ENCODE measurements around the gene TMPRSS2.

Gene TMPRSS2

GRCh38 chr21:41504030-41504429 lies 3.9 kb downstream of the TMPRSS2 start:
- H3K4me3 ChIP-seq (ENCODE audit: low read depth, low read length), result no peak overlapping the region
- no peak for TF ChIP-seq CTCF (IDR thresholded peaks at IDR 0.05; ENCODE audit: borderline replicate concordance, insufficient read depth, low read depth, low read length)

GRCh38 chr21:41503331-41503730 lies 4.6 kb downstream of the TMPRSS2 start:
- H3K4me3 ChIP-seq (ENCODE audit: low read depth, low read length), result no peak overlapping the region
- no peak for TF ChIP-seq CTCF (IDR thresholded peaks at IDR 0.05; ENCODE audit: borderline replicate concordance, insufficient read depth, low read depth, low read length)

GRCh38 chr21:41501919-41502318 lies 6.0 kb downstream of the TMPRSS2 start:
- no peak for TF ChIP-seq CTCF (IDR thresholded peaks at IDR 0.05; ENCODE audit: borderline replicate concordance, insufficient read depth, low read depth, low read length)
- H3K4me3 ChIP-seq (ENCODE audit: low read depth, low read length), result no peak overlapping the region

GRCh38 chr21:41500931-41501381 lies 7.0 kb downstream of the TMPRSS2 start:
- no peak for TF ChIP-seq CTCF (IDR thresholded peaks at IDR 0.05; ENCODE audit: borderline replicate concordance, insufficient read depth, low read depth, low read length)
- no peak overlapping the region for H3K4me3 ChIP-seq (ENCODE audit: low read depth, low read length)

GRCh38 chr21:41500363-41500762 lies 7.6 kb downstream of the TMPRSS2 start:
- TF ChIP-seq CTCF (IDR thresholded peaks at IDR 0.05; ENCODE audit: borderline replicate concordance, insufficient read depth, low read depth, low read length), result no peak
- H3K4me3 ChIP-seq (ENCODE audit: low read depth, low read length), result no peak overlapping the region

GRCh38 chr21:41499920-41500319 lies 8.0 kb downstream of the TMPRSS2 start:
- no peak overlapping the region for H3K4me3 ChIP-seq (ENCODE audit: low read depth, low read length)
- TF ChIP-seq CTCF (IDR thresholded peaks at IDR 0.05; ENCODE audit: borderline replicate concordance, insufficient read depth, low read depth, low read length), result no peak

- TF ChIP-seq CTCF (IDR thresholded peaks at IDR 0.05; ENCODE audit: borderline replicate concordance, insufficient read depth, low read depth, low read length), result no peak
- no peak overlapping the region for H3K4me3 ChIP-seq (ENCODE audit: low read depth, low read length)
These were observed 10.2 kb downstream of the TMPRSS2 start for GRCh38 chr21:41497788-41498187.

All from GM12875 (cell line).